Fibroblast of villous mesenchyme (primary cell): ENCODE results near the gene LPIN2. TPM values are rescaled to one million over a fixed set of nuclear protein-coding genes. Genes with fewer than 3 reads are reported as not detected.
"Not testable (repeated sequence)": the region's sequence is repeated elsewhere in the genome, so short reads cannot be mapped to it uniquely, and the experiment has no call there.

Experiments
- DNase-seq: peaks from one replicate; pipeline ENCODE4 v3.0.0-alpha.2; 2010; ENCODE audit warnings: low read depth
- H3K4me3 ChIP-seq: 2 replicates; pipeline ENCODE4 v1.5.1; 2011; ENCODE audit warnings: low read depth, mild to moderate bottlenecking, low read length
- total RNA-seq: library from RNA; depleted of rRNA; stranded (reverse); fragments of >200 nt; gene quantifications from 2 replicates; pipeline ENCODE4 v1.2.3, GENCODE V29; 2012
- TF ChIP-seq, protein P1 (sequence below): IDR thresholded peaks from 2 replicates; pipeline ENCODE4 v1.5.1; 2012; ENCODE audit warnings: low read depth, mild to moderate bottlenecking, low read length; ENCODE audit not compliant: insufficient read depth

Gene LPIN2
- total RNA-seq, 1 donor, result 55.3 TPM

DNA sequence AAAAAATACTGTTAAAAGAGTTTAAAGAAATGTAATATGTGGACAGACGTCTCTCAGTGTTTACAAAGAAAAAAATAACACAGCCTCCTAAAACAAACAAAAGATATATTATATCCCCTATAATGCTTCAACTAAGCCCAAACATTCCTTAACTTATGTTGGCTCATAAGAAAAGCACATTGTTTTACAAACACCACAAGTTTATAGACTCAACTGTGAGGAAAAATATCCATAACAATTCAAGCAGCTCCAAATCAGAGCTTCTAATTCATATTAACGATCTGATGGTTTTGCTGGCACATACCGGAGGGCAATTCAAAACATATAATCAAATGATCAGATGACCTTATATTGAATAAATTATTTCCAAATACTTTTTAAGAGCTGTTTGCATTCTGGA, 5.5 kb downstream of the LPIN2 start:
- H3K4me3 ChIP-seq, result no peak overlapping the region
- no peak for DNase-seq
- TF ChIP-seq, protein P1, sequence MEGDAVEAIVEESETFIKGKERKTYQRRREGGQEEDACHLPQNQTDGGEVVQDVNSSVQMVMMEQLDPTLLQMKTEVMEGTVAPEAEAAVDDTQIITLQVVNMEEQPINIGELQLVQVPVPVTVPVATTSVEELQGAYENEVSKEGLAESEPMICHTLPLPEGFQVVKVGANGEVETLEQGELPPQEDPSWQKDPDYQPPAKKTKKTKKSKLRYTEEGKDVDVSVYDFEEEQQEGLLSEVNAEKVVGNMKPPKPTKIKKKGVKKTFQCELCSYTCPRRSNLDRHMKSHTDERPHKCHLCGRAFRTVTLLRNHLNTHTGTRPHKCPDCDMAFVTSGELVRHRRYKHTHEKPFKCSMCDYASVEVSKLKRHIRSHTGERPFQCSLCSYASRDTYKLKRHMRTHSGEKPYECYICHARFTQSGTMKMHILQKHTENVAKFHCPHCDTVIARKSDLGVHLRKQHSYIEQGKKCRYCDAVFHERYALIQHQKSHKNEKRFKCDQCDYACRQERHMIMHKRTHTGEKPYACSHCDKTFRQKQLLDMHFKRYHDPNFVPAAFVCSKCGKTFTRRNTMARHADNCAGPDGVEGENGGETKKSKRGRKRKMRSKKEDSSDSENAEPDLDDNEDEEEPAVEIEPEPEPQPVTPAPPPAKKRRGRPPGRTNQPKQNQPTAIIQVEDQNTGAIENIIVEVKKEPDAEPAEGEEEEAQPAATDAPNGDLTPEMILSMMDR, result no peak

DNA sequence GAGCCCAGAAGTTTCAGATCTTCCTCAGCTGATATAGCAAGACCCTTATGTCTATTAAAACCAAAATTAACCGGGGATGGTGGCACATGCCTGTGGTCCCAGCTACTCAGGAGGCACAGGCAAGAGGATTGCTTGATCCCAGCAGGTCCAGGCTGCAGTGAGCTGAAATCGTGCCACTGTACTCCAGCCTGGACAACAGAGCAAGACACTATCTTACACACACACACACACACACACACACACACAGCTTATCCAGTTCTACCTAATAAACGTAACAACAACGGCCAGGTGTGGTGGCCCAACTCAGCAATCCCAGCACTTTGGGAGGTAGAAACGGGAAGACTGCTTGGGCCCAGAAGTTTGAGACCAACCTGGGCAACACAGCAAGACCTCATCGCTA, 7.5 kb downstream of the LPIN2 start:
- TF ChIP-seq, protein P1, result no peak
- DNase-seq, result no peak
- no peak overlapping the region for H3K4me3 ChIP-seq

DNA sequence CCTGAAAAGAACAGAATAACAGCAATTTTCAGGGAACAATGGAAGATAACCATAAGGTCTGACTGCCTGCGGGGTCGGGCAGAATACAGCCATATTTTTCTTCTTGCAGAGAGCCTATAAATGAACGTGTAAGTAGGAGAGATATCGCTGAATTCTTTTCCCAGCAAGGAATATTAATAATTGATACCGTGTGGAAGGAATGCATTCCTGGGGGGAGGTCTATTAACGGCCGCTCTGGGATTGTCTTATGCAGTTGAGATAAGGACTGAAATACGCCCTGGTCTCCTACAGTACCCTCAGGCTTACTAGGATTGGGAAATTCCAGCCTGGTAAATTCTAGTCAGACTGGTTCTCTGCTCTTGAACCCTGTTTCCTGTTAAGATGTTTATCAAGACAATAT, 9.2 kb downstream of the LPIN2 start:
- not testable (repeated sequence) for DNase-seq, H3K4me3 ChIP-seq

DNA sequence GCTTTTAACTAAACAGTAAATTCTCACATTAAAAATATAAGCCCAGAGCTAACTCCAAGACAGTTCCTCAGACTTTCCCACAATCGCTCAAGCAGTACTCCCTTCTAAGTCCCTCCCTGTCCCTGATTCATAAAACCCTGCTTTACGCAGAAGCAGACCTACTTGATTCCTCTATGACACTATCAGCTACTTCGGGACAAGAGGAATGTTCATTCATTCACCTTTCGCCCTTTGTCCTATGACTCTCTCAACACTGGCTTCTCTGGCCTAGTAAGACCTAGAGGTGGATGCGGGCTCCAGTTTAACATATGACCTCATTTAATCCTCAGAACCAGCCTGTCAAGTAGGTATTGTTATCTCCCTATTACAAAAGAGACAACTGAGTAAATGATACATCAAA, 10.2 kb downstream of the LPIN2 start:
- TF ChIP-seq, protein P1, result no peak
- H3K4me3 ChIP-seq, result no peak overlapping the region
- peak; percentile 12 for DNase-seq

DNA sequence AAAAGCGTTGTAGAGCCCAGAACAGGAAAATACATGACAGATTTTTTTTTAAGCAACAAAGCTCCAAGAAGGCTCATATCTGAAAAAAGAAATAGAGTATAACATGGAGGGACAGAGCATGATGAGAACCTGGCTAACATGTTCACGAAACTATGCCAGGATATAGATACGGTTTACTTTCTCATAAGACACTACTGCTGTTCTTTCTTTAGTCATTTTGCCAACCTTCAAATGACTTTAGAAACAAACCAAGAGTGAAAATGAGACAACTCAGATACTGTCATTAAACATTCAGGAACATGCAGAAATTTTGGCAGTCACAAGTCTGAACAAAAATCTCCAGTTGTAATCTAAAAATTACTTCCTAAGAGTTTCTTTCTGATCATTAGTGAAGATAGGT, 14.3 kb downstream of the LPIN2 start:
- no peak for DNase-seq
- TF ChIP-seq, protein P1, result no peak
- H3K4me3 ChIP-seq, result no peak overlapping the region

DNA sequence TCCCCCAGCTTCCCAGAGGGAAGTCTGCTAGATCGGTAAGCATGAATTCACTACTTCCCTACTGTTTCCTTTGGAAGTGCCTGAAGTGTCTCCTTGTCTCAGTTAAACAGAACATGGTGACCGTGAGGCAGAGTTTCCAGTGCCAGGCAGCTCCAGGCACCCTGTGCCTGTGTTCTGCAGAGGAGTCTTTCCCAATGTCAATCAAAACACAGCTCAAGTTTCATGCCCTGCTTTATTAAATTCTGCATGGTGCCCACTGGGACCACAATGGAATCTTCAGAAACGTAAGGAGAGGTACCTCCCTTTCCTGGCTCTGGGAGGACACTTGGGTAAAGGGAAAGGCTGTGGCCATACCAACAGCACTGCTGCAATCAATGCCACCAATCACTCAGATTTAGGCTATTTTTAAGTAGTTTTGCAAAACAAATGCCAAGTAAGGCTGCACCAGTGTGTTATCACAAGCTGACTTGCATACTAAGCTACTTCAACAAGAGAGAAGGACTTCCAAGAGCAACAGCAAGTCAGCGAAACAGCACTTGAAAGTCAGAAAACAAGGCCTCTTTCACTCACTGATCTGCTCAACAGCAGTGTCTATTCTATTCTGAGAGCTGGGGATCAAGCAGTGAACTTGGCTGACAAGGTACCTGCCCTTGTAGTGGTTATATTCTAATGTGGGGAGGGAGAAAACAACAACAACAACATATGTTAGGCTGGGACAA, 14.9 kb downstream of the LPIN2 start:
- no peak overlapping the region for H3K4me3 ChIP-seq
- TF ChIP-seq, protein P1, result no peak
- no peak for DNase-seq

DNA sequence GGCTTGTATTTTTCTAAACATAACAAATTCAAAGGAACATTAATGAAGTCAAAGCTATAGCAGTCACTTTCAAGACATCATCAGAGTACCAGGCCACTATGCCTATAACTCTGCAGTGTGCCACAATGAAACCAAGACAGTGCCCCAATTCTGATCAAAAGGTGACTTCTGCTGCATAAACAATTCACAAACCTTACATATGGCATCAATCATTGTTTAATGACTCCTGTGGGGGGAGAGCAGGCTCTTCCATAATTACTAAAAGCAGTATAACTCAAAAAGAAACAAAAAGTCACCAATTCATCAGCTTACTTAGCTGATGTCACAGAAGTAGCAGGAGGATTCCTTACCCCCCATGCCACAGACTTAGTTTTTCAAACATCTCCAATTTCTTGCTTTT, 15.5 kb downstream of the LPIN2 start:
- DNase-seq, result no peak
- H3K4me3 ChIP-seq, result no peak overlapping the region
- TF ChIP-seq, protein P1, result no peak
